Neural progenitor cell (in vitro differentiated cells): ENCODE measurements around the gene CHI3L1.

Source experiments
- EZH2 ChIP-seq: fragments of 200-600 bp; sonication (generic); IDR thresholded peaks from 2 replicates; pipeline ENCODE4 v1.6.1; 2017; ENCODE audit warnings: antibody characterized with exemption, mild to moderate bottlenecking, moderate library complexity
- TF ChIP-seq, protein P1 (sequence below): fragments of 200-600 bp; sonication (generic); IDR thresholded peaks from 2 replicates; pipeline ENCODE4 v1.5.1; 2017; ENCODE audit warnings: antibody characterized with exemption, mild to moderate bottlenecking

DNA sequence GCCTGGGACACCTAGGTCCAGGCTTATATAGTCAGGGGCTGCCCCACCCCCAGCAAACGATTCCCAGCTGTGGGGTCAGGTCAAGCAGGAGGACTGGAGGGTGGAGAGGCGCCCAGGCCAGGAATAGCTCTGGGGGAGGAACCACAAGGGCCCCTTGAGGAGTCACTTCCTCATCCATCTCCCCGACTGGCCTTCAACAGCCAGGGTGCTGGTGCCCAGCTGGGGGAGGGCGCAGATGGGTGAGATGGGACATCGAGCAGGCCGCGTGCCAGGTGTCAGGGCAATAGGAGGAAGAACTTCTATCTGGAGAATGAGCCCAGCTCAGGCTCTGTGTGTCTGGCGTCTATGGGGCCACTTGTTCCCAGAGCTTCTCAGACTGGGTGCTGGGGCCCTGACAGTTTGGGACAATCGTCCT is 10.7 kb downstream of the CHI3L1 start:
- TF ChIP-seq, protein P1, sequence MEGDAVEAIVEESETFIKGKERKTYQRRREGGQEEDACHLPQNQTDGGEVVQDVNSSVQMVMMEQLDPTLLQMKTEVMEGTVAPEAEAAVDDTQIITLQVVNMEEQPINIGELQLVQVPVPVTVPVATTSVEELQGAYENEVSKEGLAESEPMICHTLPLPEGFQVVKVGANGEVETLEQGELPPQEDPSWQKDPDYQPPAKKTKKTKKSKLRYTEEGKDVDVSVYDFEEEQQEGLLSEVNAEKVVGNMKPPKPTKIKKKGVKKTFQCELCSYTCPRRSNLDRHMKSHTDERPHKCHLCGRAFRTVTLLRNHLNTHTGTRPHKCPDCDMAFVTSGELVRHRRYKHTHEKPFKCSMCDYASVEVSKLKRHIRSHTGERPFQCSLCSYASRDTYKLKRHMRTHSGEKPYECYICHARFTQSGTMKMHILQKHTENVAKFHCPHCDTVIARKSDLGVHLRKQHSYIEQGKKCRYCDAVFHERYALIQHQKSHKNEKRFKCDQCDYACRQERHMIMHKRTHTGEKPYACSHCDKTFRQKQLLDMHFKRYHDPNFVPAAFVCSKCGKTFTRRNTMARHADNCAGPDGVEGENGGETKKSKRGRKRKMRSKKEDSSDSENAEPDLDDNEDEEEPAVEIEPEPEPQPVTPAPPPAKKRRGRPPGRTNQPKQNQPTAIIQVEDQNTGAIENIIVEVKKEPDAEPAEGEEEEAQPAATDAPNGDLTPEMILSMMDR: no peak
- TF ChIP-seq EZH2: no peak
